Measurements from ENCODE around the gene NAP1L4. TPM values are rescaled to one million over a fixed set of nuclear protein-coding genes. Genes with fewer than 3 reads are reported as not detected.
"Not testable (repeated sequence)": the region's sequence is repeated elsewhere in the genome, so short reads cannot be mapped to it uniquely, and the experiment has no call there.

Gene NAP1L4
- total RNA-seq, 1 donor: 90.2 TPM

DNA sequence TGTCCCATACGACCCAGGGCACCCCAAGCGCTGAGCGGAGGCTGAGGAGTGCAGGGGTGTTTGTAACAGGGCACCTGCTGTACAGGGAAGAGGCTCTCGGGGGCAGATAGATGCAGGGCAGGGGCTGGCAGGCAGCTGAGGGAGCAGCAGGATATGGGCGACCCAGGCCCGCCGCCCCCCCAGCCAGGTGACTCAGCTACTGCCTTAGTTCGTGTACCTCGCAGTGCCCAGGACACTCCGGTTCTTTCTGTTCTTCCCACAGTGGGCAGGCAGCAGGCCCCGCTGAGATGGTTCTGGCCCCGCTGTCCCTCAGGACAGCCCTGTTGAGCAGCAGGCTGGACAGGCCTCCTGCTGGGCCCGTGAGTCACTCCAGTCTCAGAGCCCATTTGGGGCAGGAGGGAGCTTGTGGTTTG is 79.1 kb downstream of the NAP1L4 start:
- DNase-seq (ENCODE audit: low read depth in 2 of 3, low spot score in 2 of 3): no peak

DNA sequence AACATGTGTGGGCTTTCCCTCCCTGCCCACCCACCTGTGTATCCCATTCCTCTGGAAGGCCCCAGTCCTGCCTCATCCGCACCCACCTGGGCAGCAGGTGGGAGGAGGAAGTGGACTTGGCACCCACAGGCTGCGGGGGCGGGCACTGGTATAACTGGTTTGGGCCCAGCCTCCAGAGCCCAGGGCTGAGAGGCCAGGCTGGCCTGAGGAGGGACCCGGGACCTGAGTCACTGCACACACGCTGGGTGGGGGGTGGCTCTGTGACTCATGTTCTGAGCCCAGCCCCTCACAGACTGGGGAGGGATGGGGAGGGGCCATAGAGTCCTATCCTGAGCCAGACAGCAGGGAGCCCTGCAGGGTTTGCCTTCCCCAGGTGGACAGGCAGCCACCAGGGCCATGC is 79.6 kb downstream of the NAP1L4 start:
- DNase-seq (ENCODE audit: low read depth in 2 of 3, low spot score in 2 of 3): peak in 2 of 3 donors; percentile 58 to 66

DNA sequence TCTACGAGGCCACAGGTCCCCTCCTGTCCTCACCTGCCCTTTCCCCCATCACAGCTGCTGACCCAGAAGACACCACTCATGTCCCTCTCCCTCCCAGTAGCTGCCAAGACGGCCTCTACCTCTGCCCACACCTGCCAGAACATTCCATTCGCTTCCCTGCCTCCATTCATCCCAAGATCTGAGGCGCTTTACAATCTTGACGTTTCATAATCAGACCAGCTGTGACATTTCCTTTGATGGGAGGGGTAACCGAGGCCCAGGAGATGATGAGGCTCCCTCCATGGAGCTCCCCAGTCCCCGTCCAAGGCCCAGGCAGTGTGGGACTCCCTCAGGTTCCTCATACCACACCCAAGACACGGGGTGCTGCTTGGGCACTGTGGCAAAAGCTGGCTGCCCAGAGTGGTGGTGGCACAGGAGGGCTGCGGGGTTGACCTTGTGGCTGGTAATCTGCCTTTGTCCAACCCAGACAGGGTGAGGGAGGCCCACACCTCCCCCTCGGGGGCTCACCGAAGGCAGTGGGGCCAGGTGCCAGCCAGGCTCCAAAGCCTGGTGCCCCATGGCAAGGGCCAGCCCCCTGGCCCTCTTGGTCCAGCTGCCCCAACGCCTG is 80.2 kb downstream of the NAP1L4 start:
- DNase-seq (ENCODE audit: low read depth in 2 of 3, low spot score in 2 of 3): no peak

DNA sequence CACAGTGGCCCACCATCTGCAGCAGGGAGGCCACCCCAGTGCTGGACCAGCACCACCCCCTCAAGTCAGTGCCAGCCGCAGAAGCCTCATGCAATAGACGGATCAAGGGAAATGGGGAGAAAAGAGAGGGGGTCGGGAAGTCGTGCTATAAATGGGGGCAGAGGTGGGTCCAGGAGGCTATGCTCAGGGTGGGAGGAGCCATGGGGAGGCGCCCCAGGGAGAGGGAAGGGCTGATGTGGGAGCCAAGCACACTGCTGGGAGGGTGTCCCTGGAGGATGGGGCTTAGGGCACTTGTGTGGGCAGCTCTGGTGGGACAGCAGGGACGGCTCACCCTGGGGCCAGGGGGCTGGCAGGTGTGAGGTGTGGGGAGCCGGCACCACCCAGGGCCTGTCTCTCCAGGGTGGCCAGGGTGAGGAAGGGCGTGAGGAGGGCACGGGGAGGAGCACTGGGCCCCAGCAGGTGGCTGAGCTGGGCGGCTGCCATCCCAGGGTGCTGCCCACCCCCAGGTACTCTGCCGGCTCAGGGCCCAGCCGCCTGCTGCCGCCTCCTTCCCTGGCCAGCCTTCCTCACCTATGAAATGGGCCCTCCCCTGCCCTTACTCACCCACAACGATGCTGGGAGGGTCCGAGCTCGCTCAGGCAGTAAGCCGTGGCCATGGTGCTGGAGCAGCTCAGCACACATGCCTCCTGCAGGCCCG is 80.9 kb downstream of the NAP1L4 start:
- DNase-seq (ENCODE audit: low read depth in 2 of 3, low spot score in 2 of 3): no peak

DNA sequence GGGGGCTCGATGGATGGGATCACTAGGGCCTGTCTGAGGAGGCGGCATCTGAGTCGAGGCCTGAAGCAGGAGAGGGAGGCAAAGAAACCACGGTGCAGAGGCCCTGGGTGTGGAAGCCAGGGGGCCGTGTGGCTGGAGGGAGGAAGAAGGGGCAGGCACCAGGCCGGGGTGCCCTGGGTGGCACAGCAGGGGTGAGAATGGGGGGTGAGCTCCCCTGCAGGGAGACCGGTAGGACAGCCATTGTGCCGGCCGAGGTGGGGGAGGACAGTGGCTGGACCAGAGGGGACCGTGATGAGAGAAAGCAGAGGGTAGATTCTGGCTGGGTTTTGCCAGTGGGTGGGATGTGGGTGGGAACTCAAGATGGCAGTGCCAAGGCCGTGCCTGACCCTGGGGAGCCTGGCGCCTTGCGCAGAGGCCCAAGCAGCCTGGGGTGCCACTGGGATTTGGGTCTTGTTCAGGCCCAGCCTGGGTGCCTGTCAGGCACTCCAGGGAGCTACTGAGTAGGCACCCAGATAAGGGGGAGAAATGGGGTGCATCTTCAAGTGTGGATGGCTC is 81.7 kb downstream of the NAP1L4 start:
- DNase-seq (ENCODE audit: low read depth in 2 of 3, low spot score in 2 of 3): no peak

DNA sequence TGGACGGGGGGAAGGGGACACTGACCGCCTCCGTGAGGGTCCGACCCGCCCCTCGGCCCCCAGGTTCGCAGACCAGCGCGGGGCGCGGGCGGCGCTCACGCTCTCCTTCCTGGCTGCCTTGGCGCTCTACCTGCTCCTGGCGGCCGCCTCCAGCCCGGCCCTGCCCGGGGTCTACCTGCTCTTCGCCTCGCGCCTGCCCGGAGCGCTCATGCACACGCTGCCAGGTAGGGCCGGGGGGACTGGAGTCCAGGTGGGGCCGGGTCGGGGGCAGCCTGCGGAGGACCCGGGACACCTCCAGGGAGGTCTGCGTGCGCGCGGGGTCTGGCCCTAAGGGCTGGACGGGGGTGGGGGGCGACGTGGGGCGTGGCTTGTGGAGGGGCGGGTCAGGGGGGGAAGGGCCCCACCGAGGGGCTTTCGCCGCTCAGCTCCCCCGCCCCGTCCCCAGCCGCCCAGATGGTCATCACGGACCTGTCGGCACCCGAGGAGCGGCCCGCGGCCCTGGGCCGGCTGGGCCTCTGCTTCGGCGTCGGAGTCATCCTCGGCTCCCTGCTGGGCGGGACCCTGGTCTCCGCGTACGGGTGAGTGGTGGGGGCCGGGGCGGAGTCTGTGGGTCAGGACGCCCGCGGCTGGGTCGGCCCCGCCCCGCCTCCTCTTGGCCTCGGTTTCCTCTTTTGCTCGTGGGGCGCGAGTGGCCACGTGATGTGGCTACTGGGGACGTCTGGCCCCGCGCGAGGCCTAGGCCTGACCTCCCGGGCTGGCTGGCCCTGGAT is 82.8 kb downstream of the NAP1L4 start:
- no peak for DNase-seq (ENCODE audit: low read depth in 2 of 3, low spot score in 2 of 3)

DNA sequence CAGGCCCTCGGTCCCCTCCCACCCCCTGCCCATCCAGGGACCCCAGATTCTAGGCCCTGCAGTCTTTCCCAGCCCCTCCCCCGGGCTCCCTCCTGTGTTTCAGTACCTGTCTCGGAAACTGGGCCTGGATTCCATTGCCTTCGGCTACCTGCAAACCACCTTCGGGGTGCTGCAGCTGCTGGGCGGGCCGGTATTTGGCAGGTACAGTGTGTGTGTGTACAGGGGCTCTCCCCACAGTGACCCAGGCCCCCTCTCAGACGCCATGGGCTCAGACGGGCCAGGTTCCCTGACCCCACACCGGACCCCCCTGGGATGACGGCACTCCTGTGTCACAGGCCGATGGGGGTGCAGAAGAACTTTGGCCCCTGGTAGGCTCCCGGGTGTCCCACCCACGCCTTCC is 84.0 kb downstream of the NAP1L4 start:
- DNase-seq (ENCODE audit: low read depth in 2 of 3, low spot score in 2 of 3): no peak

DNA sequence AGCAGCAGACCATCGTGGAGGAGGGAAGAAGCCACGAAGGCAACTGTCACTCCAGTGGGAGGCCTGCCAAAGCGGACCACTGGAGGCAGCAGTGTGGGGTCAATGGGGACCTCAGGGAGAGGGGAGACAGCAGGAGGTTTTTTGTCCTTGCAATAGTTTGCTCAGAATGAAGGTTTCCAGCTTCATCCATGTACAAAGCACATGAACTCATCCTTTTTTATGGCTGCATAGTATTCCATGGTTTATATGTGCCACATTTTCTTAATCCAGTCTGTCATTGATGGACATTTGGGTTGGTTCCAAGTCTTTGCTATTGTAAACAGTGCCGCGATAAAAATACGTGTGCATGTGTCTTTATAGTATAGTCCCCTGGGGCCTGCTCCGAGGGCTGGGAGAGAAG is 86.8 kb downstream of the NAP1L4 start:
- not testable (repeated sequence) for DNase-seq (ENCODE audit: low read depth in 2 of 3, low spot score in 2 of 3)

DNA sequence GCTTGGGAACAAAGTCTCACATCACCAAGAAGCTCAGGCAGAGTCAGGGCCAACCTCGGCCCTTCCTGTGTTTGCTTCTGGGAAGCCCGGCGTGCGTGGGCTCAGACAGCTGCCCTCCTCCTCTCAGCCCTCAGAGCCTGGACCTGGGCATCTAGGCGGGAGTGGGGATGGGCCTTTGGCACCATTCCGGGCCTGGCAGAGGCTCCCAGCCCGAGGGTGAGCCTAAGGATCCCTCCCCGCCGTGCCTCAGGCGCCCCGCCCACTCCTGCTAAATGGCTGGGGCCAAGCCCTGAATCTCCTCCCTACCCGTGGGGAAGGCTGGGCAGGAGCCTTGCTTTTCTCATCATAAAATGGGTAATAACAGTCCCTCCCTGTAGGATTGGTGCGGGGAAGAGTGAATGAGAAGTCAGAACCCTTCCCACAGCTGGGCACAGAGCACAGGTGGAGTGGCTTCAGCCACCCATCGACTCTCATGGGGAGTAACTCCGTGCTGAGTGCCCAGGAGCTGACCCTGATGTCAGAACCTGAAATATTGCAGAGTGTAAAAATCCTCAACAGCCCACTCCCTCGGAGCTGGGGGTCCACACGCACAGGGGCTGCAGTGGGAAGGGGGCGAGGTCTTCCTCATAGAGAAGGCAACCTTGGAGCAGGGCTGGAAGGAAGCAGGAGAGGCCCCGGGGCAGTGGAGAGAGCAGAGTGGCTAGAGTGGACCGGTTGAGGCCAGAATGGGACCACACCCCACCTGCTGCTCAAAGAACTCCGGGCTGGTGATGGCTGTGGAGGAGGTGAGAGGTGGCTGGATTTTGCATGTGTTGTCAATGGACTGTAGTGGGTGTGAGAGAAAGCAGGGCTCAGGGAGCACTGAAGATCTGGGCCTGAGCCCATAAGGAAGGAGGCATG is 87.7 kb downstream of the NAP1L4 start:
- no peak for DNase-seq (ENCODE audit: low read depth in 2 of 3, low spot score in 2 of 3)

DNA sequence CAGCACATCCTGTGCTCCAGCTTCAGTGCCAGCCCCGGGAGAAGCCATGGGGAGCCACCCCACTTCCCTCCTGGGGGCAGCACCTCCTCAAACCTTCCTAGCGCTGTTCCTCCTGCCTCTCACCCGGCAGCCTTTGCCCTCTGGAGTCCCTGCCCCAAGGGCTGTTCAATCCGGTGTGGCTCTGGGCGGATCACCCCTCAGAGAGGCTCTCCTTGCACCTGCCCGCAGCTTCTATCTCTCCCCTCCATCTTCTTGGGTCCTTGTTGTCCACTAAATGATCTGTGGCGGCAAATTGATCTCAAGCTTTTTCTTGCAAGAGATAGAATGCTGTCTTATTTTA is 88.5 kb downstream of the NAP1L4 start:
- no peak for DNase-seq (ENCODE audit: low read depth in 2 of 3, low spot score in 2 of 3)

DNA sequence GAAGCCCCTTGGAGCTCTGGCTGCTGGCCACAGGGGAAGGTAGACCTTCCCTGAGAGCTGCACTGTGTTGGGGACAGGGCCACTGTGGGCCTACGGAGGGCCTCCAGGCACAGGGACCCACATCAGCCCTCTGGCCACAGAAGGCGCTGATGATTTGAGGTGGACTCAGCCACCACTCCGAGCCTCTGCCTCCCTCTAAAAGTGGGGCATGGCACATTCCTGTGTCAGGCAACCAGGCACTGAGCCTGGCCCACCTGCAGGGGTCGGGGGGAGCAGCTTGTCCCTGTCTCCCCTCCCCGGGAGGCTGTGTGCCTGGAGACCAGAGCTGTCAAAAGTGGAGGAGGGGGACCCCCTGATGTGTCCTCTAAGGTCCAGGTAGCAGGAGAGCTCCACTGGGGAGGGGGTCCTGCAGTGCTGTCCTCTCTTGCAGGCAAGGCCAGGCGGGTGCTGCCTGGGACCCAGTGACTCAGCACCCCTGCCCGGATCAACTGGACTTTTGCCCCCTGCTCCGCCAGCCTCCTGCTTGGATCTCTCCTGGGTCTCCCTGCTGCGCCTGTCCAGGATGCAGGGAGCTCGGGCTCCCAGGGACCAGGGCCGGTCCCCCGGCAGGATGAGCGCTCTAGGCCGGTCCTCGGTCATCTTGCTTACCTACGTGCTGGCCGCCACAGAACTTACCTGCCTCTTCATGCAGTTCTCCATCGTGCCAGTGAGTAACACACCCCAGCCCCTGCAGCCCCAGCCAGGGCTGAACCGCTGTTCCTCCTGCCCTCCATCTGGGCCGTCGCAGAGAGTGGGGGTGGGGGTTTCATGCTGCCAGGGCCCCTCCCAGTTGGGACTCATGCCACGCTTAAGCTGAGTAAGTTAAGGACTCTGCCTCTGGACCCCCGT is 89.1 kb downstream of the NAP1L4 start:
- no peak for DNase-seq (ENCODE audit: low read depth in 2 of 3, low spot score in 2 of 3)

DNA sequence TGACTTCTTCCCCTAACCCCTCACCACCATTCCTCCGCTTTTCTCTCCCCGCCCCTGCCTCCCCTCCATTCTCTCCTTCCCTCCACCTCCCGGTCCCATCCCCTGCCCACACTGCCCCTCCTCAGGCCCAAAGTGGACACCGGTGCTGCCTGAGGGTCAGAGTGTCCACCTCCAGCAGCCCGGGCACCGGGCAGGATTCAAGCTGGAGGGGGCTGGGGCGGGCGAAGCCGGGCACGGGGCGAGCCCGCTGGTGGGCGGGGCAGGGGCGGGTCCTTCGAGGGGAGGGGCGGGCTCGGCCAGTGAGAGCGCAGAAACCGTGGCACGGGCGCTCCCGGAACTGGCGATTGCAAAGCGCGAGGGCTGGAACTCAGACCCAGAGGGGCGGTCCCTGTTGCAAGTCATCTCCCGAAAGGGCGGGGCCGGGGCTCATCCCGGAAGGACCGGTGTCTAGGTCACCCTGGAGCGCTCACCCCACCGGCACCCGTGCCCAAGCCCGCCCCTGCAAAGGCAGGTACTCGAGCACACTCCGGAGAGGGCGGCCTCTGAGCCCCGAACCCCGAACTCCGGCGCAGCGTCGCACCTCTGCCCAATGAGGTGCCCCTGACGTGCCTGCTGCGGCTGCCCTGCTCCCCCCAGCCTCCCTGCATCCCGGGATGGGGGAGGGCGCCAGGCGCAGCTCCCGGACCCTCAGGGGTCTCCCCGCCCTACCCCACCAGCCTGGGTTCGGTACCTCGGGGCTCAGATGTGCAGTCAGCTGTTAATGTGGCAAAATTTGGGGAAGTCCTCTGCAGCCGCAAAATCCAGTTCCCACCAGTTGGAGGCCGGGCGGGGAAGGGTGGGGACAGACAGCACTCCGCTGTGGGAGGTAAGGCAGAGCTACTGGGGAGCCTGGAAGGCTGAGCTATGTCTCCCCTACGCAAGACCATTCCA is 90.0 kb downstream of the NAP1L4 start:
- peak; percentile 53 to 76 (median 73) for DNase-seq (ENCODE audit: low read depth in 2 of 3, low spot score in 2 of 3)

DNA sequence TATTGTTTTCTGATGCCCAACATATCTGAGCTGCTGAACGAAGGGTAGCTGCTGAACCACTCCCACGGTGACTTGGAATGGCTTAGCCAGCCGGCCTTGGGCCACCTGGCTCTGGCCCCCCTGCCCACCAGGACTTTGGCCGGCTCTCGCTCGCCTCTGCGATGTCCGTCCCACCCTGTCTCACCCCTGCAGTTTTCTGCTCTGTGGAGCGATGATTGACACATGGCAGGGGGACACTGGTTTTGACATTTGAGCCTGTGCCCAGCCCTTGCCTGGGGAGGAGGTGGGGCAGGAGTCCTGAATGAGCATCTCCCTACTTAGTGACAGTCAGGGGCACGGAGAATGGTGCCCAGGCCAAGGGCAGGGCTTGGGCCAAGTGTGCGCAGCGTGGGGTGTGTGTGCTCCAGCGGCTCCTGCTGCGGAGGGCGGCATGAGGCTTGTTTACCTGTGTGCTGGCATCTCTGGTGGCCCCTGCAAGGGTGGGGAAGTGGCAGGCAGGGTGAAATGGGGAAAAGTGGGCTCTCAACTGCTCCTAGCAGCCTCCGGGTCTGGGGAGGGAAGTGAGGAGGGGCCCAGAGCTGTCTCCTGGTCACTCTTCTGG is 90.8 kb downstream of the NAP1L4 start:
- DNase-seq (ENCODE audit: low read depth in 2 of 3, low spot score in 2 of 3): no peak

DNA sequence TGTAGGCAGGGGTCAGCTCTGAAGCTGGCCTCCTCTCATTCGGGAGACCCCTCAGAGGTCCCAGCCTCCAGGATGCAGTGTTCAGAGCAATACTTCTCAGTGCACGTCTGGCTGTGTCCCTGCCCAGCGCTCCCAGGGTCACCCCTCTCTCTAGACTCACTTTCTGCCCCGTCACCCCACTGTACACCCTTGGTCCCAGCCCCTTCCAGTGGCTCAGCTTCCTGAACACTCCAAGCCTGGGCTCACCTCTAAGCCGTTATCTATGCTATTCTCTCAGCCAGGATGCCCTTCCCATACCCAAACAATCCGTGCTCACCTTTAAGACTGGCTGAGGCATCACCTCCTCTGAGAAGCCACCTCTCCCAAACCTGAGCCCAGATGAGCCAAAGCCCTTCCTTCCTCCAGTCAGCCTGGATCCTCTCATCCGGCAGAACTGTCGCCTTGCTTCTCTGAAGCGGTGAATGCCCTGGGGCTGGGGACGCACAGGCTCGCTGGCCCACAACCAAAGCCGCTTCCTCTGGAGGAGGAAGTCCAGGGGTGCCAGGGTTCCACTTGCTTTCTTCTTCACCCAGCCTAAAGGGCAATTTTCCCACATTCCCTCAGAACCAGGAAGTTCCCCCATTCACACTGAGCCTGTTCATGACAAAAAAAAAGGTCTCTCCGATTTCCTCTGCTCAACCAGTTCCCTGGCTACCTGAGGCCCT is 92.9 kb downstream of the NAP1L4 start:
- DNase-seq (ENCODE audit: low read depth in 2 of 3, low spot score in 2 of 3): peak in 1 of 3 donors; percentile 13

DNA sequence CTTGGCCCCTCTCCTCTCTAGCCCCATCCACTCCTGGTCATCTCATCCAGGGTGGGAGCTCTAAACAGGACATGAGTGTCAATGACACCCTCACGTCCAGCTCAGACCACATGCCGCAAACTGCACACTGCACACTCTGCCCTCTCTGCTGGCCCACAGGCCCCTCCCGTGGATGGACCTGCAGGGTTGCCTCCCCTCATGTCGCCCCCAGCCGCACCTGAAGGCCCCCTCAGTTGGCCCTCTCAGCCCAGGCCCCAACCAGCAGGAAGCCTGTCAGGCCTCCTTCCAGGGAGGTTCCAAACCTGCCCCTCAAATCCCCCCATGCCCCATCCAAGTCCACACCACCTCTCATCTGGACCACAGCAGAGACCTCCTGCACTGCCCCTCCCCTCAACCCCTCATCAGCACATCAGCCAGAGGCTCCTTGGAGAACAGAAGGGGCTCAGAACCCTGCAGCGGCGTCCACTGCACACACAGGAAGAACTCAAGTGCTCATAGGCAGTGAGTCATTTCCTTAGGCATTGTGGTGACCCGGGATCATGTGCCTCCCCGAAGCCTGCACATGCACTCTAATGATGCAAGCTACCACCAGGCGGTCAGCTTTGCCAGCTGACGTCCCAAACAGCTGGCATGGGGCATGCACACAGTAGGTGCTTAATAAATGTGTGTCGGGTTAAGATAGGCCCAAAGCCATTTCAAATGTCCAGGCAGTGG is 93.6 kb downstream of the NAP1L4 start:
- peak in 2 of 3 donors; percentile 86 to 90 for DNase-seq (ENCODE audit: low read depth in 2 of 3, low spot score in 2 of 3)

DNA sequence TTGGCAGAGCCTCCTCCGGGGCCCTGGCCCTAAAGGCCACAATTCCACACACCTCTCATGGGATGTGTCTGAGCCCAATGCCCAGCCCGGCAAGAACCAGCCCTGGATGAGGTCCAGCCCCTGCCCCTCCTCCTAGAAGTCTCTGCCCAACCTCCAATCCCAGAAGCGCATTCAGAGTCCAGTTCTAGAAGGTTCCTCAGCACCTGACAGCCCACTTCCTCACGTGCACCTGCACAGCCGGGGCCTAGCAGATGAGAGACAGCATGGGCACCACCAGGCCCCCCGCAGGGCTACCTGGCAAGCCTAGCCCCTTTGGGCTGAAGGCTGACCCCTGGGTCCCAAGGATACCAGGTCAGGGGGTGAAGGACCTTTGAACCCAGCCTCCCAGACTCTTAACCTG is 95.1 kb downstream of the NAP1L4 start:
- no peak for DNase-seq (ENCODE audit: low read depth in 2 of 3, low spot score in 2 of 3)

DNA sequence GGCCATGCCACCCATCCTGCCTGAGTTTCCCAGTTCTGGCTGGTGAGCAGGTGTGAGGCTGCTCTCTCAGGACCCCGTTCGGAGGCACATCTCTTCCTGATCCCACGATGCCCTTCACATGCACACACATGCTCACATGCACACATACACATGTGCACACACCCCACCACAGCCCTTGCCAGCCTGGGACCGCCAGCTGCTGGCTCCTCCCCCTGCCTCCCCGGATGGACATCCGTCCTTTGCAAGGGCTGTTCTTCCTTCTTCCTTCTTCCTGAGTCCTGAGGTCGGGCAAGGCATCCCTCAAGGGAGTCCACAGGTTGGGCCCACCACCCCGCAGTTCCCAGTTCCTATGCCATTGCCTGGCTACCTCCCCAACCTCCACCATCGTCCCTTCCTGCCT is 96.1 kb downstream of the NAP1L4 start:
- DNase-seq (ENCODE audit: low read depth in 2 of 3, low spot score in 2 of 3): no peak

Data from hematopoietic multipotent progenitor cell (in vitro differentiated cells).